Gastroesophageal sphincter (tissue), 4 donors: ENCODE results near the gene CPNE9. TPM values are rescaled to one million over a fixed set of nuclear protein-coding genes. Genes with fewer than 3 reads are reported as not detected.

Experiments
- ATAC-seq: fragments of 150-250 bp; one replicate; pipeline ENCODE4 v1.9.1; 2016; ENCODE audit warnings: mild to moderate bottlenecking, moderate library complexity
- H3K27ac ChIP-seq, 4 donors: fragments of 200-600 bp; sonication (generic) in 3 of 4; 1 replicate in 3 of 4; 2 replicates in 1 of 4; pipeline ENCODE4 v1.5.1; 2016 to 2019
- H3K27me3 ChIP-seq: fragments of 200-600 bp; sonication (generic); one replicate; pipeline ENCODE4 v1.5.1; 2019
- H3K36me3 ChIP-seq, 2 donors: fragments of 200-600 bp; sonication (generic); one replicate each; pipeline ENCODE4 v1.5.1; 2019; ENCODE audit warnings: control low read depth in 1 of 2
- H3K4me1 ChIP-seq, 3 donors: fragments of 200-600 bp; sonication (generic); 1 replicate in 2 of 3; 2 replicates in 1 of 3; pipeline ENCODE4 v1.5.1; 2016 to 2019; ENCODE audit warnings: control low read depth in 2 of 3
- H3K4me3 ChIP-seq, 2 donors: fragments of 200-600 bp; sonication (generic); one replicate each; pipeline ENCODE4 v1.5.1; 2019; ENCODE audit warnings: mild to moderate bottlenecking in 1 of 2, moderate library complexity in 1 of 2
- H3K9me3 ChIP-seq, 3 donors: fragments of 200-600 bp; sonication (generic); one replicate each; pipeline ENCODE4 v1.5.1; 2017 to 2019; ENCODE audit warnings: control low read depth in 2 of 3
- EP300 ChIP-seq: sonication (generic); formaldehyde crosslinking; IDR thresholded peaks from one replicate; pipeline ENCODE4 v1.6.1; 2017; ENCODE audit warnings: antibody characterized with exemption, mild to moderate bottlenecking
- POLR2A ChIP-seq, 2 donors: fragments of 450-650 bp; IDR thresholded peaks; one replicate each; pipeline ENCODE4 v1.6.1; 2017; ENCODE audit warnings: antibody characterized with exemption in 2 of 2, mild to moderate bottlenecking in 2 of 2, moderate library complexity in 1 of 2
- POLR2AphosphoS5 ChIP-seq: sonication (generic); formaldehyde crosslinking; IDR thresholded peaks from one replicate; pipeline ENCODE4 v1.6.1; 2017; ENCODE audit warnings: antibody characterized with exemption
- WGBS, 2 donors: methylation state at CpG; one replicate each; pipeline ENCODE4 v1.1.5; 2018; ENCODE audit warnings: low coverage in 1 of 2; 5-methylcytosine and 5-hydroxymethylcytosine counted together
- total RNA-seq, 4 donors: library from RNA; depleted of rRNA; stranded (reverse); fragments of >200 nt; gene quantifications; one replicate each; pipeline ENCODE4 v1.1.0, GENCODE V29; 2016
- TF ChIP-seq, protein P1 (sequence below), 4 experiments: fragments of 200-600 bp in 2 of 4; fragments of 450-650 bp in 2 of 4; sonication (generic) in 1 of 4; IDR thresholded peaks; one replicate each; pipeline ENCODE4 v1.5.1; 2017 to 2019; ENCODE audit warnings: antibody characterized with exemption in 4 of 4, mild to moderate bottlenecking in 2 of 4, moderate library complexity in 2 of 4

Gene CPNE9
- total RNA-seq, 4 donors from 2014 or later, result 1.1 TPM; not detected in 3

DNA sequence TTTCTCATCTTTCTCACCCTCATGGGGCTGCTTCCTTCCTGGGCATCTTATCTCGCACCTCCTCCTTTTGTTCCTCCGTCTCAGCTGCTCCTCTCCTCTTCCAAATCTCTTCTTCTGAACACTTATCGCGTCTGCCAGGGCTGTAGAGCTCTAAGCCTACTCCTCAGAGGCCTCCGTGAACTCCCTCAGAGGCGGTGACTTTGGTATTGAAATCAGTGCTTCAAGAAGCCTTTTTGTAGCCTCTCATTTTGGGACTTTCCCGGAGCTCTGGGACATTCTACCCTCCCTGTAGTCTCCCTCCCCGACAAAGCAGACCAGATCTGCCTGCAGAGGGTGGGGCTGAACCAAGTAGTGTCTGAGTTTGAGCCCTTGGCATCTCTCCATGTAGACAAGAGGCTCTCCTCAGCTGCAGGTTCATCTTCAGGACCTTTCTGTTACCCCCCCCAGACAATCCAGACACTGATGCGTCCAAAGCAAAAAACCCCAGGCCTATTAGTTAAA lies 17.5 kb upstream of the CPNE9 start:
- no peak for ATAC-seq
- H3K36me3 ChIP-seq, result peaks cover 0 to 100% of the 10 kb centered on the region in 2 donors
- 84% methylated on average over 6 to 8 of the region's 9 CpGs for whole genome bisulfite sequencing, 2 donors

DNA sequence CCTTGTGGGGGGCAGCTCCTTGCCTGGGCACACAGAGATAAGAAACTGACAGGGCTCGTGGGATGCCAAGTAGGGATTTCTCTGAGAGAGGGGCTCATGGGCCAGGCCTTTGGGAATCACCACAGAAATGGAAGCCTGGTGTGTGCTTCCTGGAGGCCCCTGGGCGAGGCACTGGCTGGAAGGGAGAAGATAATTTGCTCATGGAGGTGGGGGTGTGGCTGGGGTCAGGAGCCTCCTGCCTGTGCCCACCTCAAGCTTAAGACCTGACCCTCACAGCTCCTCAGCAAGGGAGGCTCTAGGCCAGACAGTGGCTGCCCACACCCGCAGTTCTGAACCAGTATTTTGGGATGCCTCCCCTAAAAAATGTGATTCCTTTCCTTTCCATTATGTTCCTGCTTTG lies 16.9 kb upstream of the CPNE9 start:
- Histone ChIP-seq H3K27ac (no peak overlapping the region), H3K4me1 (no peaks in the 10 kb centered on the region), H3K9me3 (no peaks in the 10 kb centered on the region), H3K27me3 (no peaks in the 10 kb centered on the region), H3K36me3 (peaks cover 0 to 100% of the 10 kb centered on the region in 2 donors), H3K4me3 (no peak overlapping the region)
- TF ChIP-seq POLR2A (IDR thresholded peaks at IDR 0.05) (no peak), EP300 (no peak), POLR2AphosphoS5 (no peak)
- TF ChIP-seq, protein P1, sequence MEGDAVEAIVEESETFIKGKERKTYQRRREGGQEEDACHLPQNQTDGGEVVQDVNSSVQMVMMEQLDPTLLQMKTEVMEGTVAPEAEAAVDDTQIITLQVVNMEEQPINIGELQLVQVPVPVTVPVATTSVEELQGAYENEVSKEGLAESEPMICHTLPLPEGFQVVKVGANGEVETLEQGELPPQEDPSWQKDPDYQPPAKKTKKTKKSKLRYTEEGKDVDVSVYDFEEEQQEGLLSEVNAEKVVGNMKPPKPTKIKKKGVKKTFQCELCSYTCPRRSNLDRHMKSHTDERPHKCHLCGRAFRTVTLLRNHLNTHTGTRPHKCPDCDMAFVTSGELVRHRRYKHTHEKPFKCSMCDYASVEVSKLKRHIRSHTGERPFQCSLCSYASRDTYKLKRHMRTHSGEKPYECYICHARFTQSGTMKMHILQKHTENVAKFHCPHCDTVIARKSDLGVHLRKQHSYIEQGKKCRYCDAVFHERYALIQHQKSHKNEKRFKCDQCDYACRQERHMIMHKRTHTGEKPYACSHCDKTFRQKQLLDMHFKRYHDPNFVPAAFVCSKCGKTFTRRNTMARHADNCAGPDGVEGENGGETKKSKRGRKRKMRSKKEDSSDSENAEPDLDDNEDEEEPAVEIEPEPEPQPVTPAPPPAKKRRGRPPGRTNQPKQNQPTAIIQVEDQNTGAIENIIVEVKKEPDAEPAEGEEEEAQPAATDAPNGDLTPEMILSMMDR (IDR thresholded peaks at IDR 0.05), result no peak
- 83 to 92% methylated on average over 2 of the region's 3 CpGs for WGBS, 2 donors
- ATAC-seq, result no peak

More for the DNA sequence above, 17.5 kb upstream of the CPNE9 start:
- TF ChIP-seq POLR2AphosphoS5 (no peak), EP300 (no peak)
- TF ChIP-seq, protein P1 (IDR thresholded peaks at IDR 0.05), result no peak
- H3K4me1 ChIP-seq, result no peaks in the 10 kb centered on the region
- H3K27me3 ChIP-seq, result no peaks in the 10 kb centered on the region
- no peak overlapping the region for H3K27ac ChIP-seq
- no peaks in the 10 kb centered on the region for H3K9me3 ChIP-seq
- H3K4me3 ChIP-seq, result no peak overlapping the region

DNA sequence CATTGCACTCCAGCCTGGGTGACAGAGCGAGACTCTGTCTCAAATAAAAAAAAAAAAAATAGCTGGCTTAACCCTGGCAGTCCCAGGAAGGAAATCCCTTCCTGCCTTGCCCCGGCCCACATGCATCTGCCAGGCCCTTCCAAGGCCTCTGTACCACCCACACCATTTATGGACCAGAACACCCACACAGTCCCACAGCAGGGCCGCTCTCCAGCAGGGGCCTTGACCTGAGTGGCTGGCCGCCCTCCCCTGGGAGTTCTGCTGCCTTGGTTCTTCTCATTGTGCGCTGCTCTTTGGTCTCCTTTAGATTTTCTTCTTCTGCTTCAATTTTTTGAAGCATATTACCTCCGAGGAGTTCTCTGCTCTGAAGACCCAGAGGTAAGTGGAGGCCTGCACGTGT lies 16.1 kb upstream of the CPNE9 start:
- Histone ChIP-seq H3K9me3 (no peaks in the 10 kb centered on the region), H3K4me3 (no peak overlapping the region)
- ATAC-seq, result no peak

DNA sequence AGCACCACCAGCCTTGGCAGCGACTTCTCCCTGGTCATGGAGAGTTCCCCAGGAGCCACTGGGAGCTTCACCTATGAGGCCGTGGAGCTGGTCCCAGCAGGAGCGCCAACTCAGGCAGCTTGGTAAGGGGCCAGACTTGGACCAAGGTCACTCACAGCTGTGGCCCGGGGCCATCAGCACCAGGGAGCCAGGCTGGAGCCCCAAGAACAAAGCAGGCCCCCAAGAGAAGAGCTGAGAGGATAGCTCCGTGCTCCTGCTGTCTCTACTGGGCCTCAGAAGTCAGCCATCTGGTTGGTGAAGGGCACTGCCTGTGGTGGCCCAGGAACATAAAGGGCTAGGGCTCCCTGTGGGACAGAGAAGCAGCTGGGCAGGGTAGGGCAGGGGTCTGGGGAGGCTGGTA lies 14.7 kb upstream of the CPNE9 start:
- no peak overlapping the region for H3K27ac ChIP-seq
- H3K27me3 ChIP-seq, result no peaks in the 10 kb centered on the region
- H3K4me3 ChIP-seq, result no peak overlapping the region
- H3K9me3 ChIP-seq, result no peaks in the 10 kb centered on the region
- no peak for ATAC-seq
- H3K36me3 ChIP-seq, result peaks cover 0 to 100% of the 10 kb centered on the region in 2 donors
- 100% methylated on average over 1 of the region's 5 CpGs for WGBS, 2 donors
- H3K4me1 ChIP-seq, result no peaks in the 10 kb centered on the region
- TF ChIP-seq, protein P1 (IDR thresholded peaks at IDR 0.05), result no peak
- TF ChIP-seq EP300, result no peak
- no peak for TF ChIP-seq POLR2AphosphoS5
- no peak for TF ChIP-seq POLR2A (IDR thresholded peaks at IDR 0.05)

More for the DNA sequence above, 16.1 kb upstream of the CPNE9 start:
- Histone ChIP-seq H3K4me1 (no peaks in the 10 kb centered on the region), H3K36me3 (peaks cover 0 to 100% of the 10 kb centered on the region in 2 donors), H3K27me3 (no peaks in the 10 kb centered on the region), H3K27ac (no peak overlapping the region)
- TF ChIP-seq EP300 (no peak), POLR2A (IDR thresholded peaks at IDR 0.05) (no peak), POLR2AphosphoS5 (no peak)
- TF ChIP-seq, protein P1 (IDR thresholded peaks at IDR 0.05), result no peak
- WGBS, 2 donors, result 73 to 81% methylated on average over 4 to 5 of the region's 7 CpGs

DNA sequence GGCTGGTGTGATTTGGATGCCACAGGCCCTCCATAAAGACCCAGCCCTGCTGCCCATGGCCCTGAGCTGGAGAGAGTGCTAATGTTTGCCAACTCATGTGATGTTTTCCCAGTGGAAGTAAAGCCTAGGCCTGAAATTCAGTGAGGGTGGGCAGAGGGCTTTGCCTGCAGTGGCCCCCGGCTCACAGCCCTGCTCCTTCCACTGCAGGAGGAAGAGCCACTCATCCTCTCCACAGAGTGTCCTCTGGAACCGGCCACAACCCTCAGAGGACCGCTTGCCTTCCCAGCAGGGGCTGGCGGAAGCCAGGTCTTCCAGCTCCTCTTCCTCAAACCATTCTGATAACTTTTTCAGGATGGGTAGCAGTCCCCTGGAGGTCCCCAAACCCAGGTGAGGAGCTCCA lies 13.9 kb upstream of the CPNE9 start:
- H3K4me1 ChIP-seq, result no peaks in the 10 kb centered on the region
- TF ChIP-seq POLR2AphosphoS5, result no peak
- TF ChIP-seq EP300, result no peak
- no peak for TF ChIP-seq POLR2A (IDR thresholded peaks at IDR 0.05)
- H3K36me3 ChIP-seq, result peaks cover 0 to 100% of the 10 kb centered on the region in 2 donors
- H3K27ac ChIP-seq, result no peak overlapping the region
- no peak overlapping the region for H3K4me3 ChIP-seq
- H3K27me3 ChIP-seq, result no peaks in the 10 kb centered on the region
- WGBS, 2 donors, result 86% methylated on average over 1 of the region's 4 CpGs; no CpG with 5 or more reads in 1 of the 2 donors
- ATAC-seq, result no peak
- no peaks in the 10 kb centered on the region for H3K9me3 ChIP-seq
